Endometrial microvascular endothelial cells (primary cell): ENCODE measurements around the gene SLC39A2. TPM values are rescaled to one million over a fixed set of nuclear protein-coding genes. Genes with fewer than 3 reads are reported as not detected.
"Not testable (repeated sequence)": the region's sequence is repeated elsewhere in the genome, so short reads cannot be mapped to it uniquely, and the experiment has no call there.

Experiments used
- in situ Hi-C: cut with HindIII; loops from 2 replicates; pipeline ENCODE4 v1.10.0; 2017; ENCODE audit warnings: low sequenced_read_pairs, low pct_unique_long_range_greater_than_20kb; ENCODE audit errors: inconsistent ontology term
- total RNA-seq: library from RNA; depleted of rRNA; stranded (reverse); fragments of >200 nt; gene quantifications from one replicate; pipeline ENCODE4 v1.2.3, GENCODE V29; 2015; ENCODE audit errors: inconsistent ontology term

Gene SLC39A2
- total RNA-seq, 1 donor from 2014 or later = not detected

DNA sequence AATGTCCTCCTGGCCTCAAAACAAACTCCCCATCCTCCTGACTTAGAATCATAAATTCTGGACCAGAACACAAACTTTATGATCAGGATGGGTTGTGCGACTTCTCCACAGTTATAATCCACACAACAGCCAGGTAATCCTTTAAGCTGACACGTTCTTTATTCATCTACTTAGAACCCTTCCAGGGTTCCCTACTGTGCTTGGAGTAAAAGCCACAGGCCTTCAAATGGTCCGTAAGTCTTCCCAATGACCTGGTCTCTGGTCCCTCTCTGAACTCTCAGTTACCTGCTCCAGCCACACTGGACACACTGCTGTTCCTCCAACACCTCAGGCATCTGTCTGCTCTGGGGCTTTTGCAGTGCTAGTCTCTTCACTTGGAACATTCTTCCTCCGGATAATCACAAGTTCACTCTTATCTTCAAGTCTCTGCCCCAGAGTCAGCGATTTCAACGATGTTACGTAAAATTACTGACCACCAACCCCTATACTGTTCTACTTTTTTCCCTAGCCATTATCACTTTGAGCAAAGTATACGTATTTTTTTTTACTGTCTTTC lies 41.4 kb downstream of the SLC39A2 start:
- in situ Hi-C loops = no loop called here

DNA sequence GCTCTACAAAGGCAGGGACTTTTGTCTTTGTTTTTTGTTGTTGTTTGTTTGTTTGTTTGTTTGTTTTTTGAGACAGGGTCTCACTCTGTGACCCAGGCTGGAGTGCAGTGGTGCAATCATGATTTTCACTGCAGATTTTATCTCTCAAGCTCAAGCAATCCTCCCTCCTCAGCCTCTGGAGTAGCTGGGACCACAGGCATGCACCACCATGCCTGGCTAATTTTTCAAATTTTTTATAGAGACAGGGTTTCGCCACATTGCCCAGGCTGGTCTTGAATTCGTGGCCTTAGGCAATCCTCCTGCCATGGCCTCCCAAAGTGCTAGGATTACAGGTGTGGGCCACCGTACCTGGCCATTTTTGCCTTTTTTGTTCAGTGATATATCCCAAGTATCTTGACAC lies 41.8 kb downstream of the SLC39A2 start:
- in situ Hi-C loops = not testable (repeated sequence)

DNA sequence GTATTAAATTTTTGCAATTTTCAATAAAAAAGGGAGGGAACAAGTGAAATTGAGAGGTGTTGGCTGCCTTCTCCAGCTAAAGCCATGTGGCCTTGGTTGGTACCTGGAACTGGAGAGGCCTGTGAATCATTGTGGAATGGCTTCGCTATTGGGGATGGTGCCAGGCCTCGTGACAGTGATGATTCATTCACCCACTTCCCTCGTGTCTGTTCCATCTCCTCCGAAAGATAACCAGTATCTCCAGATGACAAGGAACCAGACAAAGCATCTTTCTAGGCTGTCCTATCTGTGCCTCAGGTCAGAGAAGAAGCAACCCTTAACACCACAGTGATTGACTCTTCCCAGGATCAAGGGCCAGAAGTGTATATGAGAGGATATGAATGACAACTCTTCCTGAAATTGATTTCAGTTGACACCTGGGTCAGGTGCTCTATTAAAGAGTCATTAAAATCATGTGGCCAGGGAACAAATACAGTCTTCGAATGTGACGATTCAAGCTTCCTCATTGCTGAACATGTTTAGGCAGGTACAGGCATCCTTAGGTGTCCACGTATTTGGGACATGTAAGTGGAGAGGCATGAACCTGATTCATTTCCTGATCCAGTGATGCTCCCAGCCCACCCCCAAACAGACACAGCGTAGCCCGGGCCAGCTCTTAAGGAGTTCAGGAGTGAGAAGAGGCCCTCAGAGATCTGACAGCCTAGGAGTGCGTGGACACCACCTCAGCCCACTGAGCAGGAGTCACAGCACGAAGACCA lies 42.8 kb downstream of the SLC39A2 start, which contains the start of gene RNASE7:
Gene RNASE7, plus strand, starts transcription at position 687 of the 758 bp plus-strand sequence. CDS start 631 bp downstream, outside the sequence.
- in situ Hi-C loops = no loop called here

GRCh38 chr14:21042918-21043317 lies 43.8 kb downstream of the SLC39A2 start:
- in situ Hi-C loops = no loop called here

DNA sequence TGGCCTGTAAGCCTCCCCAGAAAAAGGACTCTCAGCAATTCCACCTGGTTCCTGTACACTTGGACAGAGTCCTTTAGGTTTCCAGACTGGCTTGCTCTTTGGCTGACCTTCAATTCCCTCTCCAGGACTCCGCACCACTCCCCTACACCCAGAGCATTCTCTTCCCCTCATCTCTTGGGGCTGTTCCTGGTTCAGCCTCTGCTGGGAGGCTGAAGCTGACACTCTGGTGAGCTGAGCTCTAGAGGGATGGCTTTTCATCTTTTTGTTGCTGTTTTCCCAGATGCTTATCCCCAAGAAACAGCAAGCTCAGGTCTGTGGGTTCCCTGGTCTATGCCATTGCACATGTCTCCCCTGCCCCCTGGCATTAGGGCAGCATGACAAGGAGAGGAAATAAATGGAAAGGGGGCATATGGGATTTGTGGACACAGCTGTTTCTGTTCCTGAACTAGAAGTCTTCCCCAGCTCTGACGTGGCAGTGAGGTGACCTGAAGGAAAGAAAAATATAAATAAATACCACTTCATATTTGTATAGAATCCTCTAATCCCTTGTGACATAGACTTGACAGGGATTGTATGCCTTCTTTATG lies 44.4 kb downstream of the SLC39A2 start:
- in situ Hi-C loops = no loop called here

- in situ Hi-C loops = no loop called here
Measured at GRCh38 chr14:21043974-21044618, 45.0 kb downstream of the SLC39A2 start.

GRCh38 chr14:21047378-21047781 lies 48.3 kb downstream of the SLC39A2 start:
- in situ Hi-C loops = no loop called here

- in situ Hi-C loops = no loop called here
Measured at GRCh38 chr14:21048638-21049037, 49.5 kb downstream of the SLC39A2 start.

DNA sequence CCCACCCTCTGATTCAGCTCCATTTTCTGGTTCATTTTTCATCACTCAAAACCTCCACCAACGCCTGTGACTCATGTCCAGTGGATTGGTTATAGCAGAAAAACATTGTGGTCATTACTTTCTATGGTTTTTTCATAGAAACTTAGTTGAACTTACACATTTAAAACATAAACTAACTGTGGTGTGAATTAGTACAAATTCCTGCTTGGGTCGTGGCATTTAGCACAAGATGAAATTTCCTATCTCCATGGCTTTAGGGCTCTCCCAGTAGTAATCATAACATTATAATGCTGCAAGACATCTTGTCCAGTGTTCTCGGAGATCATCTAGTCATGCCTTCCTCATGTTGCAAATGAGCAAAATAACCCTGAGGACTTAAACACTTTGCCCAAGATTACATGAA lies 50.2 kb downstream of the SLC39A2 start:
- in situ Hi-C loops = no loop called here

- in situ Hi-C loops = no loop called here
Measured at GRCh38 chr14:21050597-21050996, 51.5 kb downstream of the SLC39A2 start.

Other genes with a start within 250 kb of the SLC39A2 start
- not detected for gene EDDM3B, start 230.9 kb upstream of the SLC39A2 start, total RNA-seq
- gene RNASE6, start 218.0 kb upstream of the SLC39A2 start, total RNA-seq = not detected
- 168 TPM for gene RNASE1, start 196.4 kb upstream of the SLC39A2 start, total RNA-seq
- gene RNASE3, start 107.9 kb upstream of the SLC39A2 start, total RNA-seq = not detected
- gene RNASE2, start 43.8 kb upstream of the SLC39A2 start, total RNA-seq = not detected
- 57.2 TPM for gene METTL17, start 9.3 kb upstream of the SLC39A2 start, total RNA-seq
- gene NDRG2, start 25.8 kb downstream of the SLC39A2 start, total RNA-seq = not detected
- gene TPPP2, start 30.9 kb downstream of the SLC39A2 start, total RNA-seq = not detected
- gene RNASE13, start 35.5 kb downstream of the SLC39A2 start, total RNA-seq = not detected
- gene RNASE7, start 43.1 kb downstream of the SLC39A2 start, total RNA-seq = not detected
- gene RNASE8, start 58.5 kb downstream of the SLC39A2 start, total RNA-seq = not detected
- gene ARHGEF40, start 71.0 kb downstream of the SLC39A2 start, total RNA-seq = 2.9 TPM
- 14.3 TPM for gene ZNF219, start 99.4 kb downstream of the SLC39A2 start, total RNA-seq
- not detected for gene TMEM253, start 101.8 kb downstream of the SLC39A2 start, total RNA-seq
- gene OR5AU1, start 156.8 kb downstream of the SLC39A2 start, total RNA-seq = not detected